SU-DHL-6 (cell line): Measurements from ENCODE around the gene SUN5.

Experiments
- H2AFZ ChIP-seq: fragments of 200-600 bp; sonication (generic); 2 replicates; pipeline ENCODE4 v1.6.1; 2014; ENCODE audit warnings: low read depth, mild to moderate bottlenecking, moderate library complexity, mixed read lengths, antibody characterized with exemption, low read length; ENCODE audit not compliant: severe bottlenecking
- H3F3A ChIP-seq: fragments of 200-600 bp; shearing (Covaris generic); 2 replicates; pipeline ENCODE4 v1.6.0; 2016; ENCODE audit warnings: antibody characterized with exemption, mild to moderate bottlenecking; ENCODE audit not compliant: insufficient read depth
- H3K27ac ChIP-seq: fragments of 200-600 bp; sonication (generic); 2 replicates; pipeline ENCODE4 v1.5.1; 2016; ENCODE audit warnings: low read depth, mild to moderate bottlenecking, low read length, moderate library complexity, mixed read lengths
- H3K27me3 ChIP-seq: fragments of 200-600 bp; sonication (generic), shearing (Covaris generic); 2 replicates; pipeline ENCODE4 v1.6.0; 2014; ENCODE audit warnings: mild to moderate bottlenecking, low read length
- H3K36me3 ChIP-seq: fragments of 200-600 bp; sonication (generic); 2 replicates; pipeline ENCODE4 v1.6.1; 2014; ENCODE audit warnings: mild to moderate bottlenecking, low read length, mixed read lengths
- H3K4me2 ChIP-seq: fragments of 300-600, 200-600 bp; shearing (Covaris generic), sonication (generic); 2 replicates; pipeline ENCODE4 v1.6.0; 2014; ENCODE audit warnings: low read length, low read depth, mild to moderate bottlenecking; ENCODE audit not compliant: poor library complexity, severe bottlenecking
- H3K4me3 ChIP-seq: fragments of 200-600 bp; sonication (generic); 2 replicates; pipeline ENCODE4 v1.5.1; 2014; ENCODE audit warnings: antibody characterized with exemption, low read length, mild to moderate bottlenecking, mixed read lengths; ENCODE audit not compliant: insufficient read depth, poor library complexity, severe bottlenecking
- H3K79me2 ChIP-seq: fragments of 200-600 bp; sonication (generic); 2 replicates; pipeline ENCODE4 v1.6.1; 2014; ENCODE audit warnings: mild to moderate bottlenecking, low read length, moderate library complexity; ENCODE audit not compliant: insufficient read depth
- H3K9ac ChIP-seq: fragments of 200-600 bp; sonication (generic); 2 replicates; pipeline ENCODE4 v1.7.0; 2014; ENCODE audit warnings: mild to moderate bottlenecking, low read length
- H3K9me2 ChIP-seq: fragments of 200-600 bp; sonication (generic); replicated peaks from 2 replicates; pipeline ENCODE4 v1.6.1; 2014; ENCODE audit warnings: low read length; ENCODE audit not compliant: insufficient read depth
- H3K9me3 ChIP-seq: fragments of 200-600 bp; sonication (generic); 2 replicates; pipeline ENCODE4 v1.6.1; 2014; ENCODE audit warnings: low read length, mixed read lengths; ENCODE audit not compliant: insufficient read depth
- H4K20me1 ChIP-seq: fragments of 200-600 bp; sonication (generic); 2 replicates; pipeline ENCODE4 v1.6.1; 2014; ENCODE audit warnings: low read depth, mild to moderate bottlenecking, antibody characterized with exemption, low read length, moderate library complexity, mixed read lengths
- CTCF ChIP-seq: fragments of 200-600 bp; sonication (generic); IDR thresholded peaks from one replicate; pipeline ENCODE4 v1.5.1; 2017; ENCODE audit warnings: antibody characterized with exemption, mild to moderate bottlenecking, low read length, moderate library complexity; ENCODE audit not compliant: insufficient read depth, poor library complexity, severe bottlenecking
- EZH2phosphoT487 ChIP-seq: fragments of 200-600 bp; sonication (generic), shearing (Covaris generic); conservative IDR thresholded peaks from 2 replicates; pipeline ENCODE4 v1.6.1; 2018; ENCODE audit warnings: mild to moderate bottlenecking, antibody characterized with exemption, low read length, moderate library complexity, mixed read lengths

SUN5 gene

GRCh38 chr20:32945710-32946221 is 58.5 kb downstream of the SUN5 start:
- no peaks in the 10 kb centered on the region for H3K27me3 ChIP-seq

GRCh38 chr20:32943490-32944052 is 60.7 kb downstream of the SUN5 start:
- Histone ChIP-seq H3K9ac (no peak overlapping the region), H3K9me3 (no peaks in the 10 kb centered on the region), H3K4me2 (no peak overlapping the region), H3K4me3 (no peak overlapping the region), H4K20me1 (no peaks in the 10 kb centered on the region), H3K36me3 (no peaks in the 10 kb centered on the region), H3K9me2 (no peaks in the 10 kb centered on the region), H3K27me3 (no peaks in the 10 kb centered on the region), H3F3A (no peaks in the 10 kb centered on the region), H2AFZ (no peak overlapping the region), H3K79me2 (no peaks in the 10 kb centered on the region), H3K27ac (no peak overlapping the region)
- TF ChIP-seq CTCF (no peak), EZH2phosphoT487 (no peak)

More at GRCh38 chr20:32945710-32946221, 58.5 kb downstream of the SUN5 start:
- Histone ChIP-seq H3K9me2 (no peaks in the 10 kb centered on the region), H3K36me3 (no peaks in the 10 kb centered on the region), H3K9ac (no peak overlapping the region), H3K4me3 (no peak overlapping the region), H3K4me2 (no peak overlapping the region), H3K27ac (no peak overlapping the region), H3K79me2 (no peaks in the 10 kb centered on the region), H4K20me1 (no peaks in the 10 kb centered on the region), H3K9me3 (no peaks in the 10 kb centered on the region), H3F3A (no peaks in the 10 kb centered on the region), H2AFZ (no peak overlapping the region)
- no peak for TF ChIP-seq CTCF
- no peak for TF ChIP-seq EZH2phosphoT487

GRCh38 chr20:32941155-32941885 is 62.9 kb downstream of the SUN5 start:
- Histone ChIP-seq H3K79me2 (no peaks in the 10 kb centered on the region), H2AFZ (no peak overlapping the region), H3K9me3 (peaks cover 3% of the 10 kb centered on the region; the same call in 1 of the 2 replicates), H4K20me1 (no peaks in the 10 kb centered on the region), H3K36me3 (0 out of 2 replicates have a peak, but pooled peaks cover 3% of the 10 kb centered on the region), H3F3A (no peaks in the 10 kb centered on the region), H3K9me2 (no peaks in the 10 kb centered on the region), H3K4me2 (no peak overlapping the region), H3K27ac (no peak overlapping the region), H3K4me3 (no peak overlapping the region), H3K9ac (no peak overlapping the region), H3K27me3 (no peaks in the 10 kb centered on the region)
- TF ChIP-seq EZH2phosphoT487 (no peak), CTCF (no peak)
